GM19328 (cell line): ENCODE measurements around the gene LSM3.
"Not testable (repeated sequence)": the region's sequence is repeated elsewhere in the genome, so short reads cannot be mapped to it uniquely, and the experiment has no call there.

Experiments
- ATAC-seq: cut with Tn5 transposase; IDR thresholded peaks from one replicate; pipeline ENCODE4 v1.9.1; 2021; ENCODE audit warnings: mild to moderate bottlenecking, moderate library complexity; ENCODE audit not compliant: unreplicated experiment

The LSM3 gene

GRCh38 chr3:14216257-14217048 is 37.8 kb downstream of the LSM3 start:
- ATAC-seq: no peak

GRCh38 chr3:14218355-14218754 is 39.7 kb downstream of the LSM3 start:
- ATAC-seq: no peak

- no peak for ATAC-seq
These were observed 42.3 kb downstream of the LSM3 start for GRCh38 chr3:14220933-14221332.

- ATAC-seq: no peak
These were observed 43.3 kb downstream of the LSM3 start for GRCh38 chr3:14221902-14222301.

- no peak for ATAC-seq
These were observed 43.8 kb downstream of the LSM3 start for GRCh38 chr3:14222457-14222856.

GRCh38 chr3:14222900-14223594 is 44.4 kb downstream of the LSM3 start:
- no peak for ATAC-seq

- no peak for ATAC-seq
These were observed 45.0 kb downstream of the LSM3 start for GRCh38 chr3:14223595-14223994.

GRCh38 chr3:14224895-14225294 is 46.3 kb downstream of the LSM3 start:
- no peak for ATAC-seq

- ATAC-seq: no peak
These were observed 46.8 kb downstream of the LSM3 start for GRCh38 chr3:14225421-14225820.

GRCh38 chr3:14226351-14226750 is 47.7 kb downstream of the LSM3 start:
- not testable (repeated sequence) for ATAC-seq

- no peak for ATAC-seq
These were observed 49.2 kb downstream of the LSM3 start for GRCh38 chr3:14227856-14228255.

- ATAC-seq: no peak
These were observed 50.3 kb downstream of the LSM3 start for GRCh38 chr3:14228681-14229470.

GRCh38 chr3:14229695-14230094 is 51.1 kb downstream of the LSM3 start:
- not testable (repeated sequence) for ATAC-seq

- ATAC-seq: no peak
These were observed 52.1 kb downstream of the LSM3 start for GRCh38 chr3:14230729-14231128.

- no peak for ATAC-seq
These were observed 52.8 kb downstream of the LSM3 start for GRCh38 chr3:14231145-14231990.

GRCh38 chr3:14231998-14232501 is 53.4 kb downstream of the LSM3 start:
- no peak for ATAC-seq

- ATAC-seq: no peak
These were observed 55.8 kb downstream of the LSM3 start for GRCh38 chr3:14234251-14235002.

GRCh38 chr3:14235003-14235911 is 56.6 kb downstream of the LSM3 start:
- no peak for ATAC-seq

- ATAC-seq: no peak
These were observed 57.3 kb downstream of the LSM3 start for GRCh38 chr3:14235912-14236295.
